Neutrophil (primary cell): ENCODE data around the gene OR10H5.
"Not testable (repeated sequence)": the region's sequence is repeated elsewhere in the genome, so short reads cannot be mapped to it uniquely, and the experiment has no call there.

ENCODE experiments used
- H3K27ac ChIP-seq: fragments of 200-600 bp; sonication (generic); 2 replicates; pipeline ENCODE4 v1.5.1; 2016; ENCODE audit warnings: mild to moderate bottlenecking, moderate library complexity
- H3K27me3 ChIP-seq: fragments of 200-600 bp; sonication (generic); 2 replicates; pipeline ENCODE4 v1.6.0; 2016; ENCODE audit warnings: mild to moderate bottlenecking
- H3K36me3 ChIP-seq: fragments of 200-600 bp; sonication (generic); 2 replicates; pipeline ENCODE4 v1.5.1; 2017
- H3K4me1 ChIP-seq, 2 experiments: fragments of 200-600 bp in 1 of 2; sonication (generic) in 1 of 2; 1 replicate in 1 of 2; 2 replicates in 1 of 2; pipeline versions ENCODE4 v1.5.1 to v1.6.1; 2013 to 2016; ENCODE audit warnings: low read depth in 1 of 2, low read length in 1 of 2, mild to moderate bottlenecking in 1 of 2, moderate library complexity in 1 of 2; ENCODE audit not compliant: control insufficient read depth in 1 of 2, insufficient read depth in 1 of 2
- H3K4me3 ChIP-seq, 2 experiments: fragments of 200-600 bp in 1 of 2; sonication (generic) in 1 of 2; 1 replicate in 1 of 2; 2 replicates in 1 of 2; pipeline ENCODE4 v1.5.1; 2013 to 2016; ENCODE audit warnings: low read depth in 1 of 2, low read length in 1 of 2, mild to moderate bottlenecking in 1 of 2, moderate library complexity in 1 of 2
- H3K9me3 ChIP-seq: fragments of 200-600 bp; sonication (generic); 2 replicates; pipeline ENCODE4 v1.5.1; 2016
- TF ChIP-seq, protein P1 (sequence below): fragments of 200-600 bp; sonication (generic); IDR thresholded peaks from 2 replicates; pipeline ENCODE4 v1.5.1; 2016; ENCODE audit warnings: antibody characterized with exemption

OR10H5 gene

DNA sequence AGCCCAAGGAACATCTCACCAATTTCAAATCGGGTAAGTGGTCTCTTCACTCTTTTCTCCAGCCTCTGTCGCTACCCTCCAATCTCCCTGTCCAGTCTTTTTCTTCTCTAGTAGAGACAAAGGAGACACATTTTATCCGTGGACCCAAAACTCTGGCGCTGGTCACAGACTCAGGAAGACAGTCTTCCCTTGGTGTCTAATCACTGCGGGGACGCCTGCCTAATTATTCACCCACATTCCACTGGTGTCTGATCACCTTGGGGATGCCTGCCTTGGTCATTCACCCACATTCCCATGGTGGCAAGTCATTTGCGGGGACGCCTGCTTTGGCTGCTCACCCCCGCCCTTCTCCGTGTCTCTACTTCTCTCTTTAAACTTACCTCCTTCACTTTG is 41.8 kb downstream of the OR10H5 start:
- Histone ChIP-seq H3K27ac (no peak overlapping the region), H3K4me1 (no peaks in the 10 kb centered on the region), H3K9me3 (no peaks in the 10 kb centered on the region), H3K4me3 (no peak overlapping the region), H3K36me3 (no peaks in the 10 kb centered on the region), H3K27me3 (no peaks in the 10 kb centered on the region)
- TF ChIP-seq, protein P1, sequence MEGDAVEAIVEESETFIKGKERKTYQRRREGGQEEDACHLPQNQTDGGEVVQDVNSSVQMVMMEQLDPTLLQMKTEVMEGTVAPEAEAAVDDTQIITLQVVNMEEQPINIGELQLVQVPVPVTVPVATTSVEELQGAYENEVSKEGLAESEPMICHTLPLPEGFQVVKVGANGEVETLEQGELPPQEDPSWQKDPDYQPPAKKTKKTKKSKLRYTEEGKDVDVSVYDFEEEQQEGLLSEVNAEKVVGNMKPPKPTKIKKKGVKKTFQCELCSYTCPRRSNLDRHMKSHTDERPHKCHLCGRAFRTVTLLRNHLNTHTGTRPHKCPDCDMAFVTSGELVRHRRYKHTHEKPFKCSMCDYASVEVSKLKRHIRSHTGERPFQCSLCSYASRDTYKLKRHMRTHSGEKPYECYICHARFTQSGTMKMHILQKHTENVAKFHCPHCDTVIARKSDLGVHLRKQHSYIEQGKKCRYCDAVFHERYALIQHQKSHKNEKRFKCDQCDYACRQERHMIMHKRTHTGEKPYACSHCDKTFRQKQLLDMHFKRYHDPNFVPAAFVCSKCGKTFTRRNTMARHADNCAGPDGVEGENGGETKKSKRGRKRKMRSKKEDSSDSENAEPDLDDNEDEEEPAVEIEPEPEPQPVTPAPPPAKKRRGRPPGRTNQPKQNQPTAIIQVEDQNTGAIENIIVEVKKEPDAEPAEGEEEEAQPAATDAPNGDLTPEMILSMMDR, result no peak

DNA sequence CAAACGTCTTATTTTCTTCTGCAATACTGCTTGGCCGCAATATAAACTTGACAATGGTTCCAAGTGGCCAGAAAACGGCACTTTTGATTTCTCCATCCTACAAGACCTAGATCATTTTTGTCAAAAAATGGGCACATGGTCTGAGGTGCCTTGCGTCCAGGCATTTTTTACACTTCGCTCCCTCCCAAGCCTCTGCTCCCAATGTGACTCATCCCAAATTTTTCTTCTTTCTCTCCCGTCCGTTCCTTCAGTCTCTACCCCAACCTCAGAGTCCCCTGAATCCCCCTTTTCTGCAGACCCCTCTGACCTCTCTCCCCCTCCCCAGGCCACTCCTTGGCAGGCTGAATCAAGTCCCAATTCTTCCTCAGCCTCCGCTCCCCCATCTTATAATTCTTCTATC is 42.3 kb downstream of the OR10H5 start:
- no peaks in the 10 kb centered on the region for H3K4me1 ChIP-seq
- H3K27ac ChIP-seq, result no peak overlapping the region
- H3K4me3 ChIP-seq, result no peak overlapping the region
- no peaks in the 10 kb centered on the region for H3K27me3 ChIP-seq
- H3K9me3 ChIP-seq, result no peaks in the 10 kb centered on the region
- H3K36me3 ChIP-seq, result no peaks in the 10 kb centered on the region
- TF ChIP-seq, protein P1, result no peak

DNA sequence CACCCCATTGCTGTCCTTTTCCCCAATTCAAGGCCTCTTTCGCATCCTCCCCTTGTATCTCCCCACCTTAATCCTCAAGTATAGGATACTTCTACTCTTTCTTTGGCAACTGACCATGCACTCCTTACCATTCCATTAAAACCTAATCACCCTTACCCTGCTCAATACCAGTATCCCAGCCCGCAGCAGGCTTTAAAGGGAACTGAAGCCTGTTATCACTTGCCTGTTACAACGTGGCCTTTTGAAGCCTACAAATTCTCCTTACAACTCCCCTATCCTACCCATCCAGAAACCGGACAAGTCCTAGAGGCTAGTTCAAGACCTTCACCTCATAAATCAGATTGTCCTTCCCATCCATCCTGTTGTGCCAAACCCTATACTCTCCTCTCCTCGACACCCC is 44.2 kb downstream of the OR10H5 start:
- no peaks in the 10 kb centered on the region for H3K36me3 ChIP-seq
- peaks cover 10% of the 10 kb centered on the region in 2 experiments for H3K4me1 ChIP-seq
- TF ChIP-seq, protein P1, result no peak
- no peak overlapping the region for H3K27ac ChIP-seq
- no peak overlapping the region for H3K4me3 ChIP-seq
- no peaks in the 10 kb centered on the region for H3K9me3 ChIP-seq
- H3K27me3 ChIP-seq, result no peaks in the 10 kb centered on the region

DNA sequence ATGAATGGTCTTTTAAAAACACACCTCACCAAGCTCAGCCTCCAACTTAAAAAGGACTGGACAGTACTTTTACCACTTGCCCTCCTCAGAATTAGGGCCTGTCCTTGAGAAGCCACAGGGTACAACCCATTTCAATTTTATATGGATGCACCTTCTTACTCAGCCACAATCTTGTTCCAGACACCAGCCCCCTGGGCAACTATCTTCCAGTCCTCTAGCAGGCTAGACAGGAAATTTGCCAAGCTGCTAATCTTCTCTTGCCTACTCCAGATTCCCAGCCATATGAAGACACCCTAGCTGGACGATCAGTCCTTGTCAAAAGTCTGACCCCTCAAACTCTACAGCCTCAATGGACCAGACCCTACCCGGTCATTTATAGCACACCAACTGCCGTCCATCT is 46.8 kb downstream of the OR10H5 start:
- not testable (repeated sequence) for H3K27ac ChIP-seq, H3K4me3 ChIP-seq, H3K27me3 ChIP-seq, H3K9me3 ChIP-seq, H3K36me3 ChIP-seq
- H3K4me1 ChIP-seq, result peaks cover 19 to 21% of the 10 kb centered on the region in 2 experiments

DNA sequence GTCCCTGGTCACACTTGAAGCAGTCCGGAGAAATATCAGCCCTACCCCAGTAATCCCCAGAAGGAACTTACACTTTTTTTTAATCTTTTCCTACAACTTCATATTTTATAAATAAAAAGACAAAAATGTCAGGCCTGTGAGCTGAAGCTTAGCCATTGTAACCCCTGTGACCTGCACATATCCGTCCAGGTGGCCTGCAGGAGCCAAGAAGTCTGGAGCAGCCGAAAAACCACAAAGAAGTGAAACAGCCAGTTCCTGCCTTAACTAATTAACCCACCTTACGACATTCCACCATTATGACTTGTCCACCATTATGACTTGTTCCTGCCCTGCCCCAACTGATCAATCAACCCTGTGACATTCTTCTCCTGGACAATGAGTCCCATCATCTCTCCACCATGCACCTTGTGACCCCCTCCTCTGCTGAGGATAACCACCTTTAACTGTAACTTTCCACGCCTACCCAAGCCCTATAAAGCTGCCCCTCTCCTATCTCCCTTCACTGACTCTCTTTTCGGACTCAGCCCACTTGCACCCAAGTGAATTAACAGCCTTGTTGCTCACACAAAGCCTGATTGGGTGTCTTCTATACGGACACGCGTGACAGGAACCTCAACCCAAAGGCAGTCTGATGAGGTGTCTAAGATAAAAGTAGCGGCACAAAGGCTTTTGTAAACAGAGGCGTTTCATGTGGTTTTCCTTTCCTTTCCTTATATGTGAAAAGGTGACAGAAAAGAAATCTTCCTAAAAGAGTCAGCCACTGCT is 48.3 kb downstream of the OR10H5 start:
- not testable (repeated sequence) for H3K9me3 ChIP-seq, H3K27me3 ChIP-seq, H3K36me3 ChIP-seq
- peak overlapping the region; percentile 67 to 81 for H3K4me3 ChIP-seq
- H3K4me1 ChIP-seq, result peaks cover 19 to 21% of the 10 kb centered on the region in 2 experiments
- peak overlapping the region; percentile 97 for H3K27ac ChIP-seq

DNA sequence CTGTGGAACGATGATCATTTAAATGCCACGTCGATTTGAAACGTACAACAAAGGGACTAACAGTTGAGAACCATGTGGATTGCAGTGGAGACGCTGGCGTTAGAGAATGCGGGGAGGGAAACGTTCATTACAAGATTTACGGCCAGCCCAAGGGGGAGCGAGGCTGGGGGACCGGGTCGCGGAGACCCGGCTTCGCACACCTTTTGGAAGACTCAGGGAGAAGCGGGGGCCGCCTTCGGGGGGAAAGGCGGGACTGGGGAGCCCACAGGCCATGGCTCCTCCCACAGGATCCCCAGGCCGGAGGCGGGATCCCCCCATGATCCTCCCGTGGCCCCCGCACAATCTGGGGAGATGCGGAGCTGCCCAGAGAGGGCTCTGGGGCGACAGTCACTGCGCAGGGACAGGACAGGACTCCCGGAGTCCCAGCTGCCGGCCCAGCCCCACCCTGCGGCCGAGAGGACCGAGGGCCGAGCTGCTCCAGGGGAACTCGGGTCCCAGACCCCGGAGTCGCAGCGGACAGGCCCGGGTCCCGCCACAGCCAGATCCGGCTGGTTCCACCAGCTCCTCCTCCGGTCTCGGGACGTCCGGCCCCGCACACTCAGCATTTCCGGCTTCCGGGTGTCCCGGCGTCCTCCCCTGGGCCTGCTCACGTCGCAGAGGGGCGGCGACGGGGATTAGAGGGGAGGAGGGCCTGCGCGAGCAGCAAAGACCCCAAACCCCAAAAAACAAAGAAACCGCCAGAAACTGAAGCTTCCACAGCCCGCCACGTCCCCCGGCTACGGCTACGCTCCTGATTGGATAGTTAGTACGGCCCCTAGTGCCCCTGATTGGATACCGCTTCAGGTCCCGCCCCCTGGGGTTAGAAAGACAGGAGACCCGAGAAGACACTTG is 49.1 kb downstream of the OR10H5 start:
- Histone ChIP-seq H3K9me3 (no peaks in the 10 kb centered on the region), H3K36me3 (no peaks in the 10 kb centered on the region), H3K4me3 (peak overlapping the region; percentile 67 to 81), H3K4me1 (peaks cover 19 to 21% of the 10 kb centered on the region in 2 experiments), H3K27me3 (no peaks in the 10 kb centered on the region), H3K27ac (peak overlapping the region; percentile 97)
- TF ChIP-seq, protein P1, result peak; percentile 14
